Right lobe of liver (tissue), 4 donors: Measurements from ENCODE around the gene AMELY.
"Not testable (repeated sequence)": the region's sequence is repeated elsewhere in the genome, so short reads cannot be mapped to it uniquely, and the experiment has no call there.

Experiments used
- POLR2A ChIP-seq: fragments of 450-650 bp; IDR thresholded peaks from one replicate; pipeline ENCODE4 v1.6.1; 2017; ENCODE audit warnings: antibody characterized with exemption, mild to moderate bottlenecking
- TF ChIP-seq, protein P1 (sequence below), 4 donors: fragments of 200-600 bp in 3 of 4; fragments of 450-650 bp in 1 of 4; IDR thresholded peaks; one replicate each; pipeline versions ENCODE4 v1.5.1 to v1.8.0; 2016 to 2022; ENCODE audit warnings: antibody characterized with exemption in 4 of 4, mild to moderate bottlenecking in 2 of 4
- donor health status: DM: no; HTN: no; CAD: no.
- donor health status: DM: no; HTN: no; CAD: no.
- donor health status: DM: no; HTN: yes; CAD: no.

DNA sequence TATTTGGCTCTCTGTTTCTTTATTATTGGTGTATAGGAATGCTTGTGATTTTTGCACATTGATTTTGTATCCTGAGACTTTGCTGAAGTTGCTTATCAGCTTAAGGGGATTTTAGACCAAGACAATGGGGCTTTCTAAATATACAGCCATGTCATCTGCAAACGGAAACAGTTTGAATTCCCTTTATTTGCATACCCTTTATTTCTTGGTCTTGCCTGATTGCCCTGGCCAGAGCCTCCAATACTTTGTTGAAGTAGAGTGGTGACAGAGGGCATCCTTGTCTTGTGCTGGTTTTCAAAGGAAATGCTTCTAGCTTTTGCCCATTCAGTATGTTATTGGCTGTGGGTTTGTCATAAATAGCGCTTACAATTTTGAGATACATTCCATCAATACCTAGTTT is 68.9 kb downstream of the AMELY start:
- TF ChIP-seq, protein P1, sequence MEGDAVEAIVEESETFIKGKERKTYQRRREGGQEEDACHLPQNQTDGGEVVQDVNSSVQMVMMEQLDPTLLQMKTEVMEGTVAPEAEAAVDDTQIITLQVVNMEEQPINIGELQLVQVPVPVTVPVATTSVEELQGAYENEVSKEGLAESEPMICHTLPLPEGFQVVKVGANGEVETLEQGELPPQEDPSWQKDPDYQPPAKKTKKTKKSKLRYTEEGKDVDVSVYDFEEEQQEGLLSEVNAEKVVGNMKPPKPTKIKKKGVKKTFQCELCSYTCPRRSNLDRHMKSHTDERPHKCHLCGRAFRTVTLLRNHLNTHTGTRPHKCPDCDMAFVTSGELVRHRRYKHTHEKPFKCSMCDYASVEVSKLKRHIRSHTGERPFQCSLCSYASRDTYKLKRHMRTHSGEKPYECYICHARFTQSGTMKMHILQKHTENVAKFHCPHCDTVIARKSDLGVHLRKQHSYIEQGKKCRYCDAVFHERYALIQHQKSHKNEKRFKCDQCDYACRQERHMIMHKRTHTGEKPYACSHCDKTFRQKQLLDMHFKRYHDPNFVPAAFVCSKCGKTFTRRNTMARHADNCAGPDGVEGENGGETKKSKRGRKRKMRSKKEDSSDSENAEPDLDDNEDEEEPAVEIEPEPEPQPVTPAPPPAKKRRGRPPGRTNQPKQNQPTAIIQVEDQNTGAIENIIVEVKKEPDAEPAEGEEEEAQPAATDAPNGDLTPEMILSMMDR (IDR thresholded peaks at IDR 0.05) = not testable (repeated sequence)
- TF ChIP-seq POLR2A = not testable (repeated sequence)
